GM06990 (cell line): ENCODE measurements around the gene AFDN.

Source experiments
- DNase-seq: peaks from one replicate; pipeline ENCODE4 v3.0.0-alpha.2; 2011; ENCODE audit not compliant: insufficient read length; ENCODE audit errors: extremely low read depth
- H3K27me3 ChIP-seq: replicated peaks from 2 replicates; pipeline ENCODE4 v1.6.0; 2011; ENCODE audit warnings: low read length; ENCODE audit not compliant: control insufficient read depth, insufficient read depth
- H3K36me3 ChIP-seq: 2 replicates; pipeline ENCODE4 v1.5.1; 2011; ENCODE audit warnings: low read length; ENCODE audit not compliant: control insufficient read depth, insufficient read depth
- H3K4me3 ChIP-seq: replicated peaks from 2 replicates; pipeline ENCODE4 v1.5.1; 2011; ENCODE audit warnings: low read depth, mild to moderate bottlenecking, control low read depth, low read length
- TF ChIP-seq, protein P1 (sequence below): IDR thresholded peaks from 2 replicates; pipeline ENCODE4 v1.5.1; 2011; ENCODE audit warnings: low read length, control low read depth, mild to moderate bottlenecking, inconsistent platforms; ENCODE audit not compliant: insufficient read depth, poor library complexity, severe bottlenecking

Gene AFDN

DNA sequence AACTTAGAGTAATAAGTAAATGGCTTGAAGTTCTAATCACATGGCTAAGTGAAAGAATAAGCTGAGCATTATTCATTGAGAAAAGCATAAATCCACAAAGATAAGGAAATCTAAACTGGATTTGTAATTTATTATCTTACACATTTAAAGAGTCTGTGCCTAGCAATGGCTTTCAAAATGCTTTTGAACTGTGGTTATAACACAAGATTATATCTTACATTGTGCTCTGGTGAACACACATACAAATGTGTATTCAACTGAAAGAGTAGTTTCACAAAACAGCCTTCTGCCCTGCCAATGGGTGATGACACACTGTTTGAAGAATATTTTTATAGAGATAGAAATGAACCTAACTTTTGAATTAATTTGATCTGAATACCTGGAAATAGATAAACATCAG is 83.3 kb downstream of the AFDN start:
- H3K27me3 ChIP-seq, result no peaks in the 10 kb centered on the region
- H3K36me3 ChIP-seq, result peaks cover under 1% of the 10 kb centered on the region; the same call in 1 of the 2 replicates
- DNase-seq, result no peak
- TF ChIP-seq, protein P1, sequence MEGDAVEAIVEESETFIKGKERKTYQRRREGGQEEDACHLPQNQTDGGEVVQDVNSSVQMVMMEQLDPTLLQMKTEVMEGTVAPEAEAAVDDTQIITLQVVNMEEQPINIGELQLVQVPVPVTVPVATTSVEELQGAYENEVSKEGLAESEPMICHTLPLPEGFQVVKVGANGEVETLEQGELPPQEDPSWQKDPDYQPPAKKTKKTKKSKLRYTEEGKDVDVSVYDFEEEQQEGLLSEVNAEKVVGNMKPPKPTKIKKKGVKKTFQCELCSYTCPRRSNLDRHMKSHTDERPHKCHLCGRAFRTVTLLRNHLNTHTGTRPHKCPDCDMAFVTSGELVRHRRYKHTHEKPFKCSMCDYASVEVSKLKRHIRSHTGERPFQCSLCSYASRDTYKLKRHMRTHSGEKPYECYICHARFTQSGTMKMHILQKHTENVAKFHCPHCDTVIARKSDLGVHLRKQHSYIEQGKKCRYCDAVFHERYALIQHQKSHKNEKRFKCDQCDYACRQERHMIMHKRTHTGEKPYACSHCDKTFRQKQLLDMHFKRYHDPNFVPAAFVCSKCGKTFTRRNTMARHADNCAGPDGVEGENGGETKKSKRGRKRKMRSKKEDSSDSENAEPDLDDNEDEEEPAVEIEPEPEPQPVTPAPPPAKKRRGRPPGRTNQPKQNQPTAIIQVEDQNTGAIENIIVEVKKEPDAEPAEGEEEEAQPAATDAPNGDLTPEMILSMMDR, result no peak
- no peak overlapping the region for H3K4me3 ChIP-seq

DNA sequence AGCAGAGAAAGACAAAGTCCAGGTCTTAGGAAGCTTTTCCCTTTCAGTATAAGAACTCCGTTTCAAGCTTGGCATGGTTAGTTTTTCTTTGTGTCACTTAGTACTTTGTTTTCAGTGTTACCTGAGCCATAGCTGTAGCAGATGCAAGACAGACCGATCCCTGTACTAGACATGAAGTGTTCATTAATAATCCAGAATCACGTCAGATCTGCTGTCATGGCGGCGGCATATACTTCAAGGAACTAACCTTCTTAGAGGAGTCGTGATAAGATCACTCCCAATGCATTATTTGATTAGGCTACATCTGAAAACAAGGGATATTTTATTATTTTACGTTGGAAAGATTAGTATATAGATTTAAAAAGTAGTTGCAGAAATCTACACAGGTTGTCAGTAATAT is 83.9 kb downstream of the AFDN start:
- Histone ChIP-seq H3K27me3 (no peaks in the 10 kb centered on the region), H3K4me3 (no peak overlapping the region), H3K36me3 (peaks cover 3% of the 10 kb centered on the region)
- DNase-seq, result no peak
- TF ChIP-seq, protein P1, result no peak

DNA sequence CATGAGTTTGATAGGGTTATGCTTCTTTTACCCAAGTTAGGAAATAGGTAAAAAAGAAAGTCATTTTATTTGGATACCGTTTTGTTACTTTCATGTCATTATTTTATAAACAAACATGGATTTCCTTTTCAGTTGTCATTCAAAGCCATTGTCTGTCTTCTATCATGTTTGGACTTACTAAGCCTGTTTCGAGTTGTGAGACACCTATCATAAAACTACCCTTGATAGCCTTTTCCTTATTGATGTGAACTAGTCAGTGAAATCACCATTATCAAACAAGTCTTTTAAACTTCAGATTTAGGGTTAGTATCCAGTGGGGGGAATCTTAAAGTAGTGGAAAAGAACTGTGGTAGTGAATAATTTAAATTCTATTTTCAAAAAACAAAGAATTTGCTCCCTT is 85.8 kb downstream of the AFDN start:
- H3K27me3 ChIP-seq, result no peaks in the 10 kb centered on the region
- no peak overlapping the region for H3K4me3 ChIP-seq
- H3K36me3 ChIP-seq, result peaks cover 3% of the 10 kb centered on the region
- TF ChIP-seq, protein P1, result no peak
- no peak for DNase-seq

DNA sequence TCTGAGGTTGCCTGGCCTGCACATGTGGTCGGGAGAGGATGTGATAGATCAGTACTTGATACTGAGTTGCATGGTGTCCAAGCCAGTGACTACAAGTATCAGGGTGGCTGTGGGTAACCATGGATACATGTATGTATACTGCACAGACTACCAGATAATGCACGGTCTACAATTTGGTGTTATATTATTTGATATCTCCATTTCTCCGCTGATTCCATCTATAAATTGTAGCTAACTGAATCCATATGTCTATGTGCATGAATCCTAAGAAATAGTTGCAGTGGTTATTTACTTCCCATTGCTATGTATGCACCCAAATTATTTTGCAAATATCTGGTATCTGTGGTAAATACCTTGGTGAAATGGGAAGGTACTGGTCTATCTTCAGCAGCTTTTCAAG is 87.0 kb downstream of the AFDN start:
- Histone ChIP-seq H3K27me3 (no peaks in the 10 kb centered on the region), H3K4me3 (no peak overlapping the region), H3K36me3 (peaks cover 3% of the 10 kb centered on the region)
- TF ChIP-seq, protein P1, result no peak
- DNase-seq, result no peak

DNA sequence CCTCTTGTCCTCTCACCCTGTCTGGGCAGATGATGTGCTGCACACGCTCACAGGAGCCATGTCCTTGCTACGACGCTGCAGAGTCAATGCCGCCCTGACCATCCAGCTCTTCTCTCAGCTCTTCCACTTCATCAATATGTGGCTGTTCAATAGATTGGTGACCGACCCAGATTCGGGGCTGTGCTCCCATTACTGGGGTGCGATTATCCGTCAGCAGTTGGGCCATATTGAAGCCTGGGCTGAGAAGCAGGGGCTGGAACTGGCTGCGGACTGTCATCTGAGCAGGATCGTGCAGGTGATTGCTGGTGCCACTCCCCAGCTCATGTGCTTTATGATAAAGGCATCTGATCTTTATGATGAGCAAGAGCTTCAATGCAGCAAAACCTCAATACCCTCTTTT is 88.4 kb downstream of the AFDN start:
- TF ChIP-seq, protein P1, result no peak
- DNase-seq, result no peak
- no peaks in the 10 kb centered on the region for H3K27me3 ChIP-seq
- peaks cover 5% of the 10 kb centered on the region for H3K36me3 ChIP-seq
- H3K4me3 ChIP-seq, result no peak overlapping the region

DNA sequence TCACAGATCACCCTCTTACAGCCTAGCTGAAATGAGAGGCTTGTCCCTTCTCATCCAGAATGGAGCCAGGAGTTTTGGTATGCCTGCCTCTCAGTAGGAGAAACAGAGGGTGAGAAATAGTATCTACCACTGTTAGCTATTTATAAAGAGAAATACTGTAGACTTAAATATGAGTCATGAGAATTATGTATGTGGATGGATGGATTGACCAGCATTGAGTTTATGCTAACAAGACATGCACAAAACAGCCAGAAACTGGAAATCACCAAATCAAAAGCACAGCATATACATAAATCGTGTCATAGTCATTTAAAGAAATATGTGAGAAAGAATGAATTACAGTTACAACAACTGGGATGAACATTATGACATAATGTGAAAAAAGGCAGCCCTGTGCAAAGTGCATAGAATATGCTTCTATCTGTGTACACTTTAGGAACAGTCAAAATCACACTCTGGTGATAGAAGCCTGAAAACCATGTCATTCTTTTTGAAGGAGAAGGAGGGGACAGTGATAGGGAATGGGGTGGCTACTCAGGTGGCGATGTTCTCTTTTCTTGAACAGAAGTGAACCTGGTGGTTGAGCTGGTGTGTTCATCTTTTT is 90.9 kb downstream of the AFDN start:
- Histone ChIP-seq H3K4me3 (no peak overlapping the region), H3K36me3 (peaks cover 5% of the 10 kb centered on the region), H3K27me3 (no peaks in the 10 kb centered on the region)
- no peak for DNase-seq
- TF ChIP-seq, protein P1, result no peak
